Lung (tissue), 13 donors: Measurements from ENCODE around the gene ZBTB7B. TPM values are rescaled to one million over a fixed set of nuclear protein-coding genes. Genes with fewer than 3 reads are reported as not detected.

Experiments used
- ATAC-seq: fragments of 200-7000 bp; cut with Tn5 transposase; one replicate; pipeline ENCODE4 v1.9.1; 2020; ENCODE audit warnings: moderate number of reproducible peaks; ENCODE audit not compliant: insufficient read depth, low FRiP score
- DNase-seq, 3 donors: peaks; one replicate each; pipeline ENCODE4 v3.0.0-alpha.2; 2013 to 2017
- H3K27ac ChIP-seq, 2 donors: one replicate each; pipeline ENCODE4 v1.5.1; 2013; ENCODE audit warnings: mild to moderate bottlenecking in 2 of 2, moderate library complexity in 2 of 2, control low read depth in 1 of 2, inconsistent platforms in 1 of 2, low read depth in 1 of 2, low read length in 1 of 2
- H3K27me3 ChIP-seq, 3 donors: one replicate each; pipeline ENCODE4 v1.5.1; 2013; ENCODE audit warnings: low read length in 2 of 3; ENCODE audit not compliant: control insufficient read depth in 3 of 3, insufficient read depth in 3 of 3
- H3K36me3 ChIP-seq, 4 donors: one replicate each; pipeline ENCODE4 v1.5.1; 2013; ENCODE audit warnings: low read length in 4 of 4, mild to moderate bottlenecking in 1 of 4, moderate library complexity in 1 of 4; ENCODE audit not compliant: control insufficient read depth in 4 of 4, insufficient read depth in 4 of 4
- H3K4me1 ChIP-seq, 5 donors: one replicate each; pipeline ENCODE4 v1.5.1; 2013; ENCODE audit warnings: low read length in 5 of 5, mild to moderate bottlenecking in 2 of 5, moderate library complexity in 1 of 5; ENCODE audit not compliant: control insufficient read depth in 5 of 5, insufficient read depth in 5 of 5
- H3K4me3 ChIP-seq: one replicate; pipeline ENCODE4 v1.5.1; 2013; ENCODE audit warnings: mild to moderate bottlenecking, control low read depth, moderate library complexity
- H3K9ac ChIP-seq, 2 donors: one replicate each; pipeline ENCODE4 v1.5.1; 2013; ENCODE audit warnings: low read length in 2 of 2, control low read depth in 1 of 2; ENCODE audit not compliant: insufficient read depth in 1 of 2
- H3K9me3 ChIP-seq, 4 donors: one replicate each; pipeline ENCODE4 v1.5.1; 2013; ENCODE audit warnings: low read length in 3 of 4, mild to moderate bottlenecking in 1 of 4, moderate library complexity in 1 of 4; ENCODE audit not compliant: control insufficient read depth in 4 of 4, insufficient read depth in 3 of 4
- WGBS, 2 donors: extraction: QIAGEN DNeasy Blood & Tissue Kit; methylation state at CpG; one replicate each; pipeline ENCODE4 v1.1.7; 2013; 5-methylcytosine and 5-hydroxymethylcytosine counted together
- polyA plus RNA-seq, 2 donors: library from polyadenylated mRNA; stranded (reverse); fragments of 200-250 nt; gene quantifications; one replicate each; pipeline ENCODE4 v1.2.1, GENCODE V29; 2013
- small RNA-seq: library from RNA; depleted of rRNA; stranded (forward); fragments of <200 nt; gene quantifications from one replicate; pipeline ENCODE3, GENCODE V24; 2014; ENCODE audit warnings: low replicate concordance
- total RNA-seq, 2 donors: library from RNA; depleted of rRNA in 1 of 2; stranded (reverse); fragments of >200 nt in 1 of 2; gene quantifications; one replicate each; pipeline ENCODE4 v1.2.1, GENCODE V29; 2014 to 2021
- TF ChIP-seq, protein P1 (sequence below): IDR thresholded peaks from 2 replicates; pipeline ENCODE4 v1.5.1; 2012; ENCODE audit warnings: mild to moderate bottlenecking; ENCODE audit errors: control extremely low read depth, extremely low read depth
- donor health status: control.
- donor health status: control.
- donor health status: Bipolar disorder and iron deficiency.
- donor health status: healthy.
- donor health status: DM: yes; HTN: yes; CAD: no.

ZBTB7B gene
- total and polyA plus RNA-seq, 4 donors, result 41.9 to 83.3 (median 55.2) TPM

DNA sequence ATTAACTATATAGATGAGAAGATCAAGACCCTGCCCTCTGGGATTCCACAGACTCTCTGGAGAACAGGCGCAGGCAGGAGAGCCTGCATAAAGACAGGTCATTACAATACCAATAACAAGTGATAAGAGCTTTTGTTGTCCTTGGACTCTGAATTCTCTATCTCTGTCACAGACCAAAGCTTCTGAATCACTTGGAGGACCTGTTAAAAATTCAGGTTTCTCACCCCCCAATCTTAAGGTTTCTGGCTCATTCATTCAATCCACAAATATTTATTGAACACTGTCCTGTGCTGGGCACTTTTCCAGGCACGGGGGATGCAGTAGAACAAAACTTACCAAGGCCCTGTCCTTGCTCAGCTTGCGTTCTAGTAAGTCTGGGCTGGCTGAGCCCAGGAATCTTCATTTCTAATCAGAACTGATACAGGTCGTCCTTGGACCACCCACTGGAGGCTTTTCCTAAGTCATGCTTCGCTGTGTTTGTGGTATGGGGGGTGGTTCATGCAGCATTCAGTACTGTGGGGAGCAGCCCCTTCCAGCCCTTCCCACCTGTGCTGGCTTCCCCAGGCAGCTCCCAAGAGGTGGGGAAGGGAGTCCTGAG, 62.3 kb downstream of the ZBTB7B start:
- H3K9ac ChIP-seq, result no peak overlapping the region
- H3K27me3 ChIP-seq, result peaks cover 0 to 4% (median 0%) of the 10 kb centered on the region in 3 donors
- peaks cover 0 to 33% (median 10%) of the 10 kb centered on the region in 5 donors for H3K4me1 ChIP-seq
- ATAC-seq, result no peak
- H3K36me3 ChIP-seq, result peaks cover 0 to 12% (median 10%) of the 10 kb centered on the region in 4 donors
- TF ChIP-seq, protein P1, sequence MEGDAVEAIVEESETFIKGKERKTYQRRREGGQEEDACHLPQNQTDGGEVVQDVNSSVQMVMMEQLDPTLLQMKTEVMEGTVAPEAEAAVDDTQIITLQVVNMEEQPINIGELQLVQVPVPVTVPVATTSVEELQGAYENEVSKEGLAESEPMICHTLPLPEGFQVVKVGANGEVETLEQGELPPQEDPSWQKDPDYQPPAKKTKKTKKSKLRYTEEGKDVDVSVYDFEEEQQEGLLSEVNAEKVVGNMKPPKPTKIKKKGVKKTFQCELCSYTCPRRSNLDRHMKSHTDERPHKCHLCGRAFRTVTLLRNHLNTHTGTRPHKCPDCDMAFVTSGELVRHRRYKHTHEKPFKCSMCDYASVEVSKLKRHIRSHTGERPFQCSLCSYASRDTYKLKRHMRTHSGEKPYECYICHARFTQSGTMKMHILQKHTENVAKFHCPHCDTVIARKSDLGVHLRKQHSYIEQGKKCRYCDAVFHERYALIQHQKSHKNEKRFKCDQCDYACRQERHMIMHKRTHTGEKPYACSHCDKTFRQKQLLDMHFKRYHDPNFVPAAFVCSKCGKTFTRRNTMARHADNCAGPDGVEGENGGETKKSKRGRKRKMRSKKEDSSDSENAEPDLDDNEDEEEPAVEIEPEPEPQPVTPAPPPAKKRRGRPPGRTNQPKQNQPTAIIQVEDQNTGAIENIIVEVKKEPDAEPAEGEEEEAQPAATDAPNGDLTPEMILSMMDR, result no peak
- no peak for DNase-seq
- no peaks in the 10 kb centered on the region for H3K9me3 ChIP-seq
- WGBS, 2 donors, result 78 to 81% methylated on average over 5 of the region's 5 CpGs
- no peak overlapping the region for H3K4me3 ChIP-seq
- H3K27ac ChIP-seq, result no peak overlapping the region

DNA sequence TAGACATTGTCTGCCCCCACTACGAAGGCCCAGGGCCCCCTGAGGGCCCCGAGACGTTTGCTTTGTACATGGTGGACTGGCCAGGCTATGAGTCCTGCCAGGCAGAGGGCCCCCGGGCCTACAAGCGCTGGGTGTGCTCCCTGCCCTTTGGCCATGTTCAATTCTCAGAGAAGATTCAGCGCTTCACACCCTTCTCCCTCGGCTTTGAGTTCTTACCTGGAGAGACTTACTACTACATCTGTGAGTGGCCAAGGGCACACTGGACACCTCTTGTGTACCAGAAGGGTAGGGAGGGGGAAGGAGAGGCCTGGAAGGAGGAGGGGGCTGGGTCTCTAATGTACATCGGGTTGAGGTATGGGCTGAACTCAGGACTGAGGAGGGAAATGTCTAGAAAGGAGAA, 64.2 kb downstream of the ZBTB7B start:
- Histone ChIP-seq H3K9me3 (no peaks in the 10 kb centered on the region), H3K4me1 (peaks cover 2 to 40% (median 11%) of the 10 kb centered on the region in 5 donors), H3K4me3 (no peak overlapping the region), H3K27ac (no peak overlapping the region), H3K36me3 (peaks cover 0 to 11% (median 5%) of the 10 kb centered on the region in 4 donors), H3K27me3 (peaks cover 0 to 2% (median 0%) of the 10 kb centered on the region in 3 donors), H3K9ac (no peak overlapping the region)
- no peak for DNase-seq
- ATAC-seq, result no peak
- TF ChIP-seq, protein P1, result no peak
- WGBS, 2 donors, result 88 to 91% methylated on average over 8 of the region's 8 CpGs

Small RNA genes within 50 kb of the gene (small RNA-seq; reads per million reads assigned to genes)
- gene MIR4258, result not detected

Other genes starting within 250 kb of the ZBTB7B start
- 1 to 10 TPM; 3.2 to 4.9 TPM for gene KCNN3, start 132.5 kb upstream of the ZBTB7B start, total RNA-seq
- under 1 TPM; 0.47 to 0.55 TPM for gene KCNN3, start 132.5 kb upstream of the ZBTB7B start, polyA plus RNA-seq
- gene PMVK, start 66.1 kb upstream of the ZBTB7B start, total RNA-seq, result 10 to 100 TPM; 18.4 to 48.8 TPM
- gene PMVK, start 66.1 kb upstream of the ZBTB7B start, polyA plus RNA-seq, result 10 to 100 TPM; 39.0 to 47.9 TPM
- 100 to 1,000 TPM in 1 of 2 donors, 10 to 100 TPM in 1; 37.3 to 178 TPM for gene PBXIP1, start 46.7 kb upstream of the ZBTB7B start, total RNA-seq
- gene PBXIP1, start 46.7 kb upstream of the ZBTB7B start, polyA plus RNA-seq, result 10 to 100 TPM; 32.8 to 33.2 TPM
- 10 to 100 TPM; 17.9 to 25.2 TPM for gene PYGO2, start 41.0 kb upstream of the ZBTB7B start, total RNA-seq
- gene PYGO2, start 41.0 kb upstream of the ZBTB7B start, polyA plus RNA-seq, result 10 to 100 TPM; 14.6 to 22.2 TPM
- 100 to 1,000 TPM in 1 of 2 donors, 10 to 100 TPM in 1; 67.6 to 136 TPM for gene SHC1, start 32.1 kb upstream of the ZBTB7B start, total RNA-seq
- 100 to 1,000 TPM in 1 of 2 donors, 10 to 100 TPM in 1; 76.5 to 111 TPM for gene SHC1, start 32.1 kb upstream of the ZBTB7B start, polyA plus RNA-seq
- 10 to 100 TPM; 22.3 to 33.6 TPM for gene CKS1B, start 28.1 kb upstream of the ZBTB7B start, total RNA-seq
- 10 to 100 TPM; 26.9 to 38.2 TPM for gene CKS1B, start 28.1 kb upstream of the ZBTB7B start, polyA plus RNA-seq
- 10 to 100 TPM; 10.9 to 37.0 TPM for gene FLAD1, start 19.5 kb upstream of the ZBTB7B start, total RNA-seq
- gene FLAD1, start 19.5 kb upstream of the ZBTB7B start, polyA plus RNA-seq, result 10 to 100 TPM; 29.3 to 31.9 TPM
- under 1 TPM in 1 of 2 donors, not detected in 1; 0.89 TPM for gene LENEP, start 9.2 kb upstream of the ZBTB7B start, total RNA-seq
- under 1 TPM in 1 of 2 donors, not detected in 1; 0.31 TPM for gene LENEP, start 9.2 kb upstream of the ZBTB7B start, polyA plus RNA-seq
- 1 to 10 TPM in 1 of 2 donors, under 1 TPM in 1; 0.31 to 1.7 TPM for gene DCST2, start 31.0 kb downstream of the ZBTB7B start, total RNA-seq
- 1 to 10 TPM in 1 of 2 donors, under 1 TPM in 1; 0.77 to 1.7 TPM for gene DCST2, start 31.0 kb downstream of the ZBTB7B start, polyA plus RNA-seq
- gene DCST1, start 31.0 kb downstream of the ZBTB7B start, total RNA-seq, result under 1 TPM in 1 of 2 donors, not detected in 1; 0.20 TPM
- gene DCST1, start 31.0 kb downstream of the ZBTB7B start, polyA plus RNA-seq, result under 1 TPM in 1 of 2 donors, not detected in 1; 0.08 TPM
- gene ADAM15, start 48.5 kb downstream of the ZBTB7B start, total RNA-seq, result 100 to 1,000 TPM in 1 of 2 donors, 10 to 100 TPM in 1; 49.5 to 209 TPM
- 100 to 1,000 TPM; 111 to 233 TPM for gene ADAM15, start 48.5 kb downstream of the ZBTB7B start, polyA plus RNA-seq
- gene EFNA4, start 60.9 kb downstream of the ZBTB7B start, total RNA-seq, result 10 to 100 TPM in 1 of 2 donors, 1 to 10 TPM in 1; 8.3 to 13.4 TPM
- 10 to 100 TPM in 1 of 2 donors, 1 to 10 TPM in 1; 9.2 to 11.2 TPM for gene EFNA4, start 60.9 kb downstream of the ZBTB7B start, polyA plus RNA-seq
- gene EFNA3, start 76.0 kb downstream of the ZBTB7B start, total RNA-seq, result 1 to 10 TPM; 1.1 to 1.9 TPM
- 1 to 10 TPM; 1.5 to 1.8 TPM for gene EFNA3, start 76.0 kb downstream of the ZBTB7B start, polyA plus RNA-seq
- gene EFNA1, start 125.1 kb downstream of the ZBTB7B start, total RNA-seq, result 100 to 1,000 TPM; 111 to 202 TPM
- gene EFNA1, start 125.1 kb downstream of the ZBTB7B start, polyA plus RNA-seq, result 100 to 1,000 TPM; 149 to 187 TPM
- 10 to 100 TPM; 26.3 to 60.3 TPM for gene SLC50A1, start 133.1 kb downstream of the ZBTB7B start, total RNA-seq
- gene SLC50A1, start 133.1 kb downstream of the ZBTB7B start, polyA plus RNA-seq, result 100 to 1,000 TPM in 1 of 2 donors, 10 to 100 TPM in 1; 76.6 to 114 TPM
- gene DPM3, start 137.7 kb downstream of the ZBTB7B start, total RNA-seq, result 10 to 100 TPM; 33.7 to 99.6 TPM
- gene DPM3, start 137.7 kb downstream of the ZBTB7B start, polyA plus RNA-seq, result 100 to 1,000 TPM; 166 to 491 TPM
- 100 to 1,000 TPM in 1 of 2 donors, 10 to 100 TPM in 1; 58.2 to 162 TPM for gene KRTCAP2, start 170.5 kb downstream of the ZBTB7B start, total RNA-seq
- gene KRTCAP2, start 170.5 kb downstream of the ZBTB7B start, polyA plus RNA-seq, result 100 to 1,000 TPM; 218 to 592 TPM
- under 1 TPM; 0.60 to 0.71 TPM for gene TRIM46, start 171.0 kb downstream of the ZBTB7B start, total RNA-seq
- gene TRIM46, start 171.0 kb downstream of the ZBTB7B start, polyA plus RNA-seq, result under 1 TPM; 0.26 to 0.31 TPM
- 10 to 100 TPM; 26.6 to 33.1 TPM for gene THBS3, start 205.1 kb downstream of the ZBTB7B start, total RNA-seq
- 10 to 100 TPM; 11.4 to 22.1 TPM for gene THBS3, start 205.1 kb downstream of the ZBTB7B start, polyA plus RNA-seq
- 10 to 100 TPM; 25.6 to 46.7 TPM for gene MTX1, start 205.9 kb downstream of the ZBTB7B start, total RNA-seq
- 10 to 100 TPM; 69.9 to 72.1 TPM for gene MTX1, start 205.9 kb downstream of the ZBTB7B start, polyA plus RNA-seq